Peyer's patch (tissue), 4 donors: ENCODE measurements around the gene HSPB6. TPM values are rescaled to one million over a fixed set of nuclear protein-coding genes. Genes with fewer than 3 reads are reported as not detected.
"Not testable (repeated sequence)": the region's sequence is repeated elsewhere in the genome, so short reads cannot be mapped to it uniquely, and the experiment has no call there.

Source experiments
- DNase-seq, 3 donors: peaks; one replicate each; pipeline ENCODE4 v3.0.0-alpha.2; 2017 to 2019
- H3K27ac ChIP-seq, 4 donors: fragments of 200-600 bp; sonication (generic); one replicate each; pipeline ENCODE4 v1.5.1; 2016 to 2019
- H3K27me3 ChIP-seq, 2 donors: fragments of 200-600 bp; sonication (generic); one replicate each; pipeline ENCODE4 v1.5.1; 2019
- H3K36me3 ChIP-seq, 3 donors: fragments of 200-600 bp; sonication (generic); one replicate each; pipeline ENCODE4 v1.5.1; 2016 to 2019
- H3K4me1 ChIP-seq, 4 donors: fragments of 200-600 bp; sonication (generic); one replicate each; pipeline ENCODE4 v1.5.1; 2016 to 2019
- H3K4me3 ChIP-seq, 4 donors: fragments of 200-600 bp; sonication (generic); 1 replicate in 3 of 4; 2 replicates in 1 of 4; pipeline ENCODE4 v1.5.1; 2016 to 2019; ENCODE audit warnings: mild to moderate bottlenecking in 1 of 4
- H3K9me3 ChIP-seq, 4 donors: fragments of 200-600 bp; sonication (generic); one replicate each; pipeline ENCODE4 v1.5.1; 2016 to 2019; ENCODE audit warnings: mild to moderate bottlenecking in 1 of 4
- CTCF ChIP-seq, 6 experiments: fragments of 450-650 bp in 4 of 6; fragments of 200-600 bp in 2 of 6; sonication (generic) in 1 of 6; IDR thresholded peaks; one replicate each; pipeline ENCODE4 v1.5.1; 2017 to 2019; ENCODE audit warnings: antibody characterized with exemption in 6 of 6, mild to moderate bottlenecking in 3 of 6, moderate library complexity in 1 of 6
- POLR2A ChIP-seq, 2 donors: fragments of 450-650 bp; IDR thresholded peaks; one replicate each; pipeline ENCODE4 v1.5.1; 2017; ENCODE audit warnings: antibody characterized with exemption in 2 of 2, mild to moderate bottlenecking in 2 of 2, moderate library complexity in 2 of 2
- total RNA-seq, 4 donors: library from RNA; depleted of rRNA; stranded (reverse); fragments of >200 nt; gene quantifications; one replicate each; pipeline ENCODE4 v1.1.0, GENCODE V29; 2016

Gene HSPB6
- total RNA-seq, 4 donors from 2014 or later, result 9.2 to 19.8 (median 13.6) TPM

DNA sequence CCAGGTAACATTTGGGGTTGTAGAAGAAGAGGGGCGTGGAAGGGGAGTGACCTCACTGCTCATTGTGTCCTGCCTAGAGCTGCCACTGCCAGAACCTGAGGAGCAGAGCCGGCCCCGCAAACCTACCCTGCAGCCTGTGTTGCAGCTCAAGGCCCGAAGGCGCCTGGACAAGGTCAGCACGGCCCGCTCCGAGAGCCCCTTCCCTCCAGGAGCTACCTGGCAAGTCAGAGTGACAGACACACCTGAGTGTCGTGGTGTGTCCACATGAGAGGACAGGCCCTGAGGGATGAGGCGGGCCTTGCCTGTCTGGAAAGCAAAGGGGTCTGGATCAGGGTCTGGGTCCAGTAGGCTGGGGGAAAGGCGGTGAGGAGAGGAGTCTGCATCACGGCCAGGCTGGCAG is 32.3 kb downstream of the HSPB6 start:
- Histone ChIP-seq H3K4me3 (no peak overlapping the region), H3K27me3 (no peaks in the 10 kb centered on the region), H3K4me1 (peaks cover 0 to 5% (median 0%) of the 10 kb centered on the region in 4 donors), H3K27ac (no peak overlapping the region), H3K36me3 (peaks cover 0 to 98% (median 4%) of the 10 kb centered on the region in 3 donors), H3K9me3 (no peaks in the 10 kb centered on the region)
- DNase-seq, result no peak
- no peak for TF ChIP-seq POLR2A (IDR thresholded peaks at IDR 0.05)
- TF ChIP-seq CTCF (IDR thresholded peaks at IDR 0.05), result no peak

DNA sequence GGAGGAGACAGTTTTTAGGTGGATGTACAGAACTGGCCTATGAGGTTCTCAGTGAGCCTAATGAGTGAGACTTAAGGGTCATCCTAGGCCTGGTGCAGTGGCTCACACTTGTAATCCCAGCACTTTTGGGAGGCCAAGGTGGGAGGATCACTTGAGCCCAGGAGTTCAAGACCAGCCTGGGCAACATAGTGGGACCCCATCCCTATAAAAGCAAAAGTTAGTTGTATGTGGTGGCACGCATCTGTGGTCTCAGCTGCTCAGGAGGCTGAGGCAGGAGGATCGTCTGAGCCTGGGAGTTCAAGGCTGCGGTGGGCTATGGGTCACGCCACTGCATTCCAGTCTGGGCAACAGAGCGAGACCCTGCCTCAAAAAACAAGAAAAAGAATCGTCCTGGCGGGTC is 32.7 kb downstream of the HSPB6 start:
- H3K4me3 ChIP-seq, H3K27ac ChIP-seq, H3K27me3 ChIP-seq, H3K4me1 ChIP-seq, DNase-seq, H3K9me3 ChIP-seq: not testable (repeated sequence)
- peaks cover 0 to 93% (median 4%) of the 10 kb centered on the region in 3 donors for H3K36me3 ChIP-seq

- H3K36me3 ChIP-seq, result peaks cover 0 to 89% (median 4%) of the 10 kb centered on the region in 3 donors
- DNase-seq, result no peak
- H3K27ac ChIP-seq, result no peak overlapping the region
- no peaks in the 10 kb centered on the region for H3K9me3 ChIP-seq
- no peak overlapping the region for H3K4me3 ChIP-seq
- peaks cover 0 to 14% (median 4%) of the 10 kb centered on the region in 4 donors for H3K4me1 ChIP-seq
- no peaks in the 10 kb centered on the region for H3K27me3 ChIP-seq
- TF ChIP-seq CTCF (IDR thresholded peaks at IDR 0.05) (no peak), POLR2A (IDR thresholded peaks at IDR 0.05) (no peak)
These were observed 33.2 kb downstream of the HSPB6 start for GRCh38 chr19:35723671-35724070.

GRCh38 chr19:35722897-35723296 is 33.9 kb downstream of the HSPB6 start:
- Histone ChIP-seq H3K4me1 (peaks cover 0 to 16% (median 4%) of the 10 kb centered on the region in 4 donors), H3K27ac (no peak overlapping the region), H3K9me3 (no peaks in the 10 kb centered on the region), H3K4me3 (no peak overlapping the region), H3K27me3 (no peaks in the 10 kb centered on the region), H3K36me3 (peaks cover 0 to 81% (median 4%) of the 10 kb centered on the region in 3 donors)
- TF ChIP-seq POLR2A (IDR thresholded peaks at IDR 0.05) (no peak), CTCF (IDR thresholded peaks at IDR 0.05) (no peak)
- DNase-seq, result no peak

GRCh38 chr19:35722461-35722860 is 34.4 kb downstream of the HSPB6 start:
- no peak for DNase-seq
- Histone ChIP-seq H3K4me3 (no peak overlapping the region), H3K27ac (no peak overlapping the region), H3K27me3 (no peaks in the 10 kb centered on the region), H3K4me1 (peaks cover 0 to 16% (median 4%) of the 10 kb centered on the region in 4 donors), H3K9me3 (no peaks in the 10 kb centered on the region), H3K36me3 (peaks cover 0 to 77% (median 4%) of the 10 kb centered on the region in 3 donors)
- TF ChIP-seq CTCF (IDR thresholded peaks at IDR 0.05) (no peak), POLR2A (IDR thresholded peaks at IDR 0.05) (no peak)

GRCh38 chr19:35721374-35721773 is 35.5 kb downstream of the HSPB6 start:
- Histone ChIP-seq H3K27ac (no peak overlapping the region), H3K36me3 (peaks cover 0 to 66% (median 4%) of the 10 kb centered on the region in 3 donors), H3K9me3 (no peaks in the 10 kb centered on the region), H3K4me3 (no peak overlapping the region), H3K4me1 (peaks cover 0 to 18% (median 4%) of the 10 kb centered on the region in 4 donors), H3K27me3 (no peaks in the 10 kb centered on the region)
- DNase-seq, result no peak
- TF ChIP-seq POLR2A (IDR thresholded peaks at IDR 0.05) (no peak), CTCF (IDR thresholded peaks at IDR 0.05) (no peak)
